Lower lobe of right lung (tissue), 2 donors: Measurements from ENCODE around the gene MAMSTR. TPM values are rescaled to one million over a fixed set of nuclear protein-coding genes. Genes with fewer than 3 reads are reported as not detected.
"Not testable (repeated sequence)": the region's sequence is repeated elsewhere in the genome, so short reads cannot be mapped to it uniquely, and the experiment has no call there.

Source experiments
- ATAC-seq, 2 donors: fragments of 200-7000 bp; cut with Tn5 transposase; one replicate each; pipeline ENCODE4 v1.9.1; 2020 to 2022; ENCODE audit warnings: mild to moderate bottlenecking in 2 of 2, moderate library complexity in 2 of 2
- DNase-seq: peaks from one replicate; pipeline ENCODE4 v3.0.0-alpha.2; 2020
- H3K27ac ChIP-seq: fragments of 200-600 bp; one replicate; pipeline ENCODE4 v1.8.0; 2022
- H3K27me3 ChIP-seq: fragments of 200-600 bp; one replicate; pipeline ENCODE4 v1.8.0; 2022; ENCODE audit warnings: low read depth
- H3K36me3 ChIP-seq: fragments of 200-600 bp; one replicate; pipeline ENCODE4 v1.8.0; 2022; ENCODE audit warnings: mild to moderate bottlenecking
- H3K4me1 ChIP-seq: fragments of 200-600 bp; one replicate; pipeline ENCODE4 v1.8.0; 2022
- H3K4me3 ChIP-seq: fragments of 200-600 bp; one replicate; pipeline ENCODE4 v1.8.0; 2022; ENCODE audit warnings: mild to moderate bottlenecking
- H3K9me3 ChIP-seq: fragments of 200-600 bp; one replicate; pipeline ENCODE4 v1.8.0; 2022
- intact Hi-C: fragments of 100-400 bp; cut with DNase I; formaldehyde crosslinking; loops from one replicate; pipeline ENCODE4 v1.11.0; 2022
- long read RNA-seq: library from polyadenylated mRNA; unstranded; transcript quantifications from one replicate; pipeline ENCODE4 v2.0.0, GENCODE V29; 2021
- total RNA-seq: library from RNA; stranded (reverse); fragmentation: NEBNext Ultra II Directional; extraction: Animal tissue kit (Norgen Biotek cat#: 25700); gene quantifications from one replicate; pipeline ENCODE4 v1.2.1, GENCODE V29; 2021
- TF ChIP-seq, protein P1 (sequence below): fragments of 200-600 bp; IDR thresholded peaks from one replicate; pipeline ENCODE4 v1.8.0; 2022; ENCODE audit warnings: antibody characterized with exemption, mild to moderate bottlenecking
- donor health status: DM: no; HTN: yes; CAD: no; lungs with severe emphysema.

Gene MAMSTR, protein sequence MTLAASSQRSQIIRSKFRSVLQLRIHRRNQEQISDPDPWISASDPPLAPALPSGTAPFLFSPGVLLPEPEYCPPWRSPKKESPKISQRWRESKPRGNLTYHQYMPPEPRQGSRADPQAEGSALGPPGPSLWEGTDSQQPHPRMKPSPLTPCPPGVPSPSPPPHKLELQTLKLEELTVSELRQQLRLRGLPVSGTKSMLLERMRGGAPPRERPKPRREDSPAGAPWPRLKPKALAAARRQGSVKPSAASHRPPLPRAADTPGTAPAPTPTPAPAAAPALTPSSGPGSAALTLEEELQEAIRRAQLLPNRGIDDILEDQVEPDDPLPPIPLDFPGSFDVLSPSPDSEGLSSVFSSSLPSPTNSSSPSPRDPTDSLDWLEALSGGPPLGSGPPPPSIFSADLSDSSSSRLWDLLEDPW
- 1.5 TPM for total RNA-seq
- long read RNA-seq, partial matches to known transcripts, result 1 of 6 reads
- long read RNA-seq, other reads (novel, unspliced or antisense), result 5 of 6 reads

DNA sequence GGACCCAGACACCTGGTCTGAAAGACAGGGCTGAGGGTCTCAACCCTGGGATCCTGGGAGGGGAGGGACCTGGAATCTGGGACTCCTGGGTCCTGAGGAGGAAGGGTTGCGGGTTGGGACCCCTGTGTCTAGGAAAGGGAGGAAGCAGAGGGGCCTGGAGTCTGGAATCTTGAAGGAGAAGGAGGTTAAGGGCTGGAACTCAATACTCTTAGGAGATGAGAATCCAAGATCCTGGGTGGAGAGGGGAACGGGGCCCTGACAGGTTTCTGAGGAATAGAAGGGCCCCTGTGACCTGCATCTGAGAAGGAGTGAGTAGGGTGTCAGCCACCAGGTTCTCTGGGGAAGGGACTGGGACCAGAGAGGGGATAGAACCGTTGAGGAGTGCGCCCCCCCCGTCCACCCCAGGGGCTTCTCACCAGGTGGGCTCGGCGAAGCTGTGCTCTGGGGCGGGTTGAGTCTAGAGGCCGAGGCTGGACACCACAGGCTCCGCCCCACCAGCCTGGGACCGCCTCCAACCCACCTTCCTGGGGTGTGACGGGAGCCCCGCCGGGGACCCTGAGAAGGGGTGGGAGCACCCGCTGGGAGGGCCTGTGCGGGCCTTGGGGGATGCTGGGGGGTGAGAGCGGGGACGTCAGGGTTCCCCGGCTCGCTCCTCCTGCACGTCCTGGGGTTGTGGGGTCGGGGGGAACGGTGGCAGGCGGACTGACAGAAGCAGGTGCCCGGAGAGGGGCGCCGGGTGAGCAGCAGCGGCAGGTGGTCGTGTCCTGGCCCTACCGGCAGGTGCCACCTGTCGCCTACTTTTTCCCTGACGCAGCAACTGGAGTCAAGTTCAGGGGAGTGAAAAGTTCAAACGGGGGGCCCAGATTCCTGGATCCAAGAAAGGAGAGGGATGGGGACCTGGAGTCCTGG, at the start of gene MAMSTR:
Gene MAMSTR, minus strand, starts transcription at position 463 of the 909 bp plus-strand sequence. CDS start 694 bp downstream, outside the sequence.
- Histone ChIP-seq H3K9me3 (no peaks in the 10 kb centered on the region), H3K36me3 (peaks cover 16% of the 10 kb centered on the region), H3K4me3 (peak within 1 kb of the TSS; percentile 61), H3K27me3 (no peaks in the 10 kb centered on the region), H3K27ac (peak within 1 kb of the TSS; percentile 88), H3K4me1 (peaks cover 66% of the 10 kb centered on the region)
- ATAC-seq, result no peak
- intact Hi-C loops, result no loop called here
- peak; percentile 55 for DNase-seq
- TF ChIP-seq, protein P1, sequence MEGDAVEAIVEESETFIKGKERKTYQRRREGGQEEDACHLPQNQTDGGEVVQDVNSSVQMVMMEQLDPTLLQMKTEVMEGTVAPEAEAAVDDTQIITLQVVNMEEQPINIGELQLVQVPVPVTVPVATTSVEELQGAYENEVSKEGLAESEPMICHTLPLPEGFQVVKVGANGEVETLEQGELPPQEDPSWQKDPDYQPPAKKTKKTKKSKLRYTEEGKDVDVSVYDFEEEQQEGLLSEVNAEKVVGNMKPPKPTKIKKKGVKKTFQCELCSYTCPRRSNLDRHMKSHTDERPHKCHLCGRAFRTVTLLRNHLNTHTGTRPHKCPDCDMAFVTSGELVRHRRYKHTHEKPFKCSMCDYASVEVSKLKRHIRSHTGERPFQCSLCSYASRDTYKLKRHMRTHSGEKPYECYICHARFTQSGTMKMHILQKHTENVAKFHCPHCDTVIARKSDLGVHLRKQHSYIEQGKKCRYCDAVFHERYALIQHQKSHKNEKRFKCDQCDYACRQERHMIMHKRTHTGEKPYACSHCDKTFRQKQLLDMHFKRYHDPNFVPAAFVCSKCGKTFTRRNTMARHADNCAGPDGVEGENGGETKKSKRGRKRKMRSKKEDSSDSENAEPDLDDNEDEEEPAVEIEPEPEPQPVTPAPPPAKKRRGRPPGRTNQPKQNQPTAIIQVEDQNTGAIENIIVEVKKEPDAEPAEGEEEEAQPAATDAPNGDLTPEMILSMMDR, result no peak

DNA sequence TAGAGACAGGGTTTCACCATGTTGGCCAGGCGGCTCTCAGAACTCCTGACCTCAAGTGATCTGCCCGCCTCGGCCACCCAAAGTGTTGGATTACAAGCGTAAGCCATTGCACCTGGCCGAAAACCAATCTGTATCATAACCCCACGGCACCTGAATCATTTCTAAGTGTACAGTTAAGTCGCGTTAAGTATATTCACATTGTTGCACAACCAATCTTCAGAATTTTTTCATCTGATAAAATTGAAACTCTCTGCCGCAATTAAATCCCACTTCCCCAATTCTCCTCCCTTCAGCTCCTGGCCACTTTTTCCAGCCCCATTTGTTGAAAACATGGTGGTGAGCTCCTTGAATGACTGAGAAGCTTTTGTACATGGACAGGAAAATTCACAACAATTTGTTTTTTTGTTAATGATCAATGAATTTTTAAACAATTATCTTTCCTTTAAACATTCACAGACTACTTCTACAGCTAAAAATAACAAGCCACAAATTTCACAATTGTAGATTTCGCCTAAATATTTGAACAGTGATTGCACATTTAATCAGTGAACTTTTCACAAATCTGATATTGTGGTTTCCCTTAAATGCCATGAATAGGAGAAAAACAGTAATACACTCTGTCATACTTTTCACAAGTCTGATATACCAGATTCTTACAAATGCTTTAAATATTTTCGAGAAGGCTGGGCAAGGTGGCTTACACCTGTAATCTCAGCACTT, 49.6 kb upstream of the MAMSTR start:
- ATAC-seq, result peak in 1 of 2 donors; percentile 51
- no peak for DNase-seq
- Histone ChIP-seq H3K4me1 (peaks cover 12% of the 10 kb centered on the region), H3K36me3 (no peaks in the 10 kb centered on the region), H3K27me3 (no peaks in the 10 kb centered on the region), H3K4me3 (peak overlapping the region; percentile 2), H3K27ac (peak overlapping the region; percentile 6), H3K9me3 (no peaks in the 10 kb centered on the region)
- TF ChIP-seq, protein P1, result no peak
- intact Hi-C loops, result no loop called here

DNA sequence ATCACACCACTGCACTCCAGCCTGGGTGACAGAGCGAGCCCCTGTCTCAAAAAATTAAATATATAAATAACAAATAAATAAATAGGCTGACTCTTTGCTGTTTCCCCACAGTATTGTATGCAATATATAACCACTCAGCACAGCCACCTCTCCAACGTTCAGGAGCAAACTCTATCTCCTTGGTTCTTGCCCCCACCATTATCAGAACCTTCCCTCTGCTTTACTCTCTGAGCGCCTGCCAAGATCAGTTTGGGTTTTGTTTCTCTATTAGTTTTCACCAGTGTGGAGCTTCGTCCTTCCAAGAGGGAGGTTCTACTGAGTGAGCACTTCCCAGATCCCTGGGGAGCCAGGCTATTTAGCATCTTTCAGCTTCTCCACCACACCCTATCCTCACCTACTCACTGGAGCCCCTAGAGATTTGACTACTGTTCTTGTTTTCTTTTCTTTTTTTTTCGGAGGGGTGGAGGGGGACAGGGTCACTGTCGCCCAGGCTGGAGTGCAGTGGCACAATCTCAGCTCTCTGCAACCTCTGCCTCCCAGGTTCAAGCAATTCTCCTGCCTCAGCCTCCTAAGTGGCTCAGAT, 48.7 kb upstream of the MAMSTR start:
- H3K9me3 ChIP-seq, intact Hi-C loops, H3K4me3 ChIP-seq, ATAC-seq, H3K27me3 ChIP-seq, DNase-seq, H3K27ac ChIP-seq, H3K36me3 ChIP-seq: not testable (repeated sequence)
- peaks cover 12% of the 10 kb centered on the region for H3K4me1 ChIP-seq

DNA sequence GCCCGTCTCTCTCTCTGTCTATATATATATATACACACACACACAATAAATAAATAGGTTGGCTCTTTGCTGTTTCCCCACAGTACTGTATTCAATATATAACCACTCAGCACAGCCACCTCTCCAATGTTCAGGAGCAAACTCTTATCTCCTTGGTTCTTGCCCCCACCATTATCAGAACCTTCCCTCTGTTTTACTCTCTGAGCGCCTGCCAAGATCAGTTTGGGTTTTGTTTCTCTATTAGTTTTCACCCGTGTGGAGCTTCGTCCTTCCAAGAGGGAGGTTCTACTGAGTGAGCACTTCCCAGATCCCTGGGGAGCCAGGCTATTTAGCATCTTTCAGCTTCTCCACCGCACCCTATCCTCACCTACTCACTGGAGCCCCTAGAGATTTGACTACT, 46.3 kb upstream of the MAMSTR start:
- ATAC-seq, H3K27ac ChIP-seq, intact Hi-C loops, H3K4me3 ChIP-seq, H3K36me3 ChIP-seq, H3K9me3 ChIP-seq, H3K27me3 ChIP-seq, DNase-seq: not testable (repeated sequence)
- peaks cover 12% of the 10 kb centered on the region for H3K4me1 ChIP-seq

DNA sequence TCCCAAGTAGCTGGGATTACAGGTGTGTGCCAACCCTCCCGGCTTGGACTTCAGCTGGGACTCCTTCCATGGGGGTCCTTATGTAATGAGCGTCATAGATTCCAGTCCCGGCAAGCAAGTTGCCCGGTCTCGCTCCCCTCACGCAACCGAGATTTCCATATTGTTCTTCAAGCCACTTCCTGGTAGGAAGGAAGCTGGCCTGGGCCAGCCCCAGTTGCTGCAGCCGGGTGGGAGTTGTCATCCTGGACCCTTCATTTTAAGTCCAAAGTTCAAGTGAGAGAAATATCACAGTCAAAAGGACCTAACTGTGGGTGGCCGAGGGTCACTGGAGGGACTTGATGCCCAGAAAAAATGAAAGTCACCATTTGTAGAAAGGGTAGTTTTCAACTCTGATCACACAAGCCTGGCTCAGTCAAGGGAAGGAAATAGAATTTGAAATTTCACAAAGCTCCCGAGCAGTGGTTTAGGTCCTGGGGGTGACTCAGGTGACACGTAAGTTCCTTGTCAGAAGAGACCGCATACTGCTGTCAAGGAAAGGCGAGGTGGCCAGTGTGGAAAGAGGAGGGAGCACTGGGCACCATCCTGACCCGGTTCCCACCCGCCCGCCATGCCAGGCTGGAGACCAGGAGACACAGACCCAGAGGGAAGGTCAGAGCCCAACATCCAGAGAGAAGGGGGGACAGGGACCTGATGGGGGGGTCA, 41.1 kb upstream of the MAMSTR start:
- no peaks in the 10 kb centered on the region for H3K9me3 ChIP-seq
- no peaks in the 10 kb centered on the region for H3K36me3 ChIP-seq
- ATAC-seq (no peak), DNase-seq (no peak)
- H3K27me3 ChIP-seq, result no peaks in the 10 kb centered on the region
- H3K4me1 ChIP-seq, result no peaks in the 10 kb centered on the region
- intact Hi-C loops, result no loop called here
- TF ChIP-seq, protein P1, result no peak
- H3K4me3 ChIP-seq, result no peak overlapping the region
- peak overlapping the region; percentile 58 for H3K27ac ChIP-seq
